ENCODE data around the gene LCP2. TPM values are rescaled to one million over a fixed set of nuclear protein-coding genes. Genes with fewer than 3 reads are reported as not detected.

Gene LCP2
- total RNA-seq, 1 donor from 2014 or later, result not detected

- Mint-ChIP-seq H3K4me1 (peaks cover 33% of the 10 kb centered on the region), H3K27ac (no peak overlapping the region), H3K9me3 (no peaks in the 10 kb centered on the region), H3K27me3 (ENCODE audit: insufficient read depth, low read depth) (peaks cover 11% of the 10 kb centered on the region), H3K4me3 (no peak overlapping the region), H3K36me3 (no peaks in the 10 kb centered on the region)
- Histone ChIP-seq H3K4me2 (peak overlapping the region; percentile 11), H2AFZ (replicated peaks) (peak overlapping the region; percentile 54), H3K9ac (no peak overlapping the region), H3F3A (ENCODE audit: low read depth) (no peaks in the 10 kb centered on the region), H4K20me1 (ENCODE audit: low read depth) (no peaks in the 10 kb centered on the region), H3K27me3 (no peaks in the 10 kb centered on the region), H3K36me3 (no peaks in the 10 kb centered on the region), H3K27ac (no peak overlapping the region), H3K79me2 (ENCODE audit: low read depth) (no peaks in the 10 kb centered on the region), H3K9me3 (ENCODE audit: low read depth) (no peaks in the 10 kb centered on the region), H3K4me1 (peaks cover 61% of the 10 kb centered on the region), H3K4me3 (no peak overlapping the region)
- DNase-seq (ENCODE audit: low spot score), result no peak
- TF ChIP-seq, protein P1, sequence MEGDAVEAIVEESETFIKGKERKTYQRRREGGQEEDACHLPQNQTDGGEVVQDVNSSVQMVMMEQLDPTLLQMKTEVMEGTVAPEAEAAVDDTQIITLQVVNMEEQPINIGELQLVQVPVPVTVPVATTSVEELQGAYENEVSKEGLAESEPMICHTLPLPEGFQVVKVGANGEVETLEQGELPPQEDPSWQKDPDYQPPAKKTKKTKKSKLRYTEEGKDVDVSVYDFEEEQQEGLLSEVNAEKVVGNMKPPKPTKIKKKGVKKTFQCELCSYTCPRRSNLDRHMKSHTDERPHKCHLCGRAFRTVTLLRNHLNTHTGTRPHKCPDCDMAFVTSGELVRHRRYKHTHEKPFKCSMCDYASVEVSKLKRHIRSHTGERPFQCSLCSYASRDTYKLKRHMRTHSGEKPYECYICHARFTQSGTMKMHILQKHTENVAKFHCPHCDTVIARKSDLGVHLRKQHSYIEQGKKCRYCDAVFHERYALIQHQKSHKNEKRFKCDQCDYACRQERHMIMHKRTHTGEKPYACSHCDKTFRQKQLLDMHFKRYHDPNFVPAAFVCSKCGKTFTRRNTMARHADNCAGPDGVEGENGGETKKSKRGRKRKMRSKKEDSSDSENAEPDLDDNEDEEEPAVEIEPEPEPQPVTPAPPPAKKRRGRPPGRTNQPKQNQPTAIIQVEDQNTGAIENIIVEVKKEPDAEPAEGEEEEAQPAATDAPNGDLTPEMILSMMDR (IDR thresholded peaks at IDR 0.05), result no peak
- TF ChIP-seq EZH2 (IDR thresholded peaks at IDR 0.05) (no peak), EZH2phosphoT487 (IDR thresholded peaks at IDR 0.05) (no peak)
Observed at GRCh38 chr5:170256571-170256970, 41.0 kb downstream of the LCP2 start.

DNA sequence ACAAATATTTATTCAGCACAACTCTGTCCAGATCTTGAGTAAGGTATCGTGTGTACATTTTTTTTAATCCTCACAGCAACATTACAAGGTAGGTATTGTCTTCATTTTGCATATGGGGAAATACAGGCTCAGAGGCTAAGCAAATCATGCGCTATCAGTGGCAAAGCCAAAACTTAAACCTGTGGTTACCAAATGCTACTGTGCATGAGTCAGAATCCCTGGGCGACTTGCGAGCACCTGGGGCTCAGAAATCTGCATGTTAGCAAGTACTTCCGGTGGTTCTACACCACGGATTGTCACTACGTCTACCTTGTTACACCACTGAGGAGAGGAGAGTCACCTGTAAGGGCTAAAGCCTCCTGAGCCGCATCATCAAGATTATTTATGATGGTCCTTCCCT is 43.5 kb downstream of the LCP2 start:
- no peak overlapping the region for H2AFZ ChIP-seq (replicated peaks)
- H3K36me3 Mint-ChIP-seq, result no peaks in the 10 kb centered on the region
- peaks cover 9% of the 10 kb centered on the region for H3K27me3 Mint-ChIP-seq (ENCODE audit: insufficient read depth, low read depth)
- H3K27ac Mint-ChIP-seq, result no peak overlapping the region
- TF ChIP-seq EZH2 (IDR thresholded peaks at IDR 0.05), result no peak
- TF ChIP-seq EZH2phosphoT487 (IDR thresholded peaks at IDR 0.05), result no peak
- TF ChIP-seq, protein P1 (IDR thresholded peaks at IDR 0.05), result no peak
- H3K4me2 ChIP-seq, result no peak overlapping the region
- H3K9ac ChIP-seq, result no peak overlapping the region
- peaks cover 24% of the 10 kb centered on the region for H3K4me1 Mint-ChIP-seq
- H3K79me2 ChIP-seq (ENCODE audit: low read depth), result no peaks in the 10 kb centered on the region
- no peak for DNase-seq (ENCODE audit: low spot score)
- H3K4me3 Mint-ChIP-seq, result no peak overlapping the region
- no peaks in the 10 kb centered on the region for H3K36me3 ChIP-seq
- H3K9me3 ChIP-seq (ENCODE audit: low read depth), result no peaks in the 10 kb centered on the region
- no peaks in the 10 kb centered on the region for H4K20me1 ChIP-seq (ENCODE audit: low read depth)
- no peaks in the 10 kb centered on the region for H3K9me3 Mint-ChIP-seq
- H3K4me1 ChIP-seq, result peaks cover 61% of the 10 kb centered on the region
- H3K4me3 ChIP-seq, result no peak overlapping the region
- H3K27me3 ChIP-seq, result no peaks in the 10 kb centered on the region
- no peak overlapping the region for H3K27ac ChIP-seq
- H3F3A ChIP-seq (ENCODE audit: low read depth), result no peaks in the 10 kb centered on the region

- no peaks in the 10 kb centered on the region for H3F3A ChIP-seq (ENCODE audit: low read depth)
- H3K9ac ChIP-seq, result no peak overlapping the region
- no peak overlapping the region for H3K4me3 ChIP-seq
- no peak overlapping the region for H2AFZ ChIP-seq (replicated peaks)
- TF ChIP-seq EZH2phosphoT487 (IDR thresholded peaks at IDR 0.05) (no peak), EZH2 (IDR thresholded peaks at IDR 0.05) (no peak)
- TF ChIP-seq, protein P1 (IDR thresholded peaks at IDR 0.05), result no peak
- H3K4me2 ChIP-seq, result peak overlapping the region; percentile 48
- Mint-ChIP-seq H3K9me3 (no peaks in the 10 kb centered on the region), H3K27me3 (ENCODE audit: insufficient read depth, low read depth) (peaks cover 11% of the 10 kb centered on the region), H3K4me1 (peaks cover 20% of the 10 kb centered on the region), H3K36me3 (no peaks in the 10 kb centered on the region), H3K4me3 (no peak overlapping the region), H3K27ac (no peak overlapping the region)
- no peaks in the 10 kb centered on the region for H3K9me3 ChIP-seq (ENCODE audit: low read depth)
- no peak for DNase-seq (ENCODE audit: low spot score)
- no peaks in the 10 kb centered on the region for H3K36me3 ChIP-seq
- no peaks in the 10 kb centered on the region for H3K79me2 ChIP-seq (ENCODE audit: low read depth)
- H4K20me1 ChIP-seq (ENCODE audit: low read depth), result no peaks in the 10 kb centered on the region
- no peaks in the 10 kb centered on the region for H3K27me3 ChIP-seq
- no peak overlapping the region for H3K27ac ChIP-seq
- H3K4me1 ChIP-seq, result peaks cover 61% of the 10 kb centered on the region
Observed at GRCh38 chr5:170252720-170253350, 44.7 kb downstream of the LCP2 start.
